HCT116 (cell line): ENCODE measurements around the gene TNNT2.

ENCODE experiments used
- EZH2 ChIP-seq: fragments of 200-600 bp; sonication (generic); IDR thresholded peaks from 2 replicates; pipeline ENCODE4 v1.6.1; 2017; ENCODE audit warnings: antibody characterized with exemption, mixed run types
- POLR2AphosphoS5 ChIP-seq: IDR thresholded peaks from 2 replicates; pipeline ENCODE4 v1.6.1; 2011; ENCODE audit warnings: mild to moderate bottlenecking, low read depth, low read length, moderate library complexity
- RAD21 ChIP-seq: IDR thresholded peaks from 2 replicates; pipeline ENCODE4 v1.6.1; 2012; ENCODE audit warnings: low read depth, mild to moderate bottlenecking
- ZNF274 ChIP-seq: fragments of 200-500 bp; sonication (Bioruptor generic); IDR thresholded peaks from 2 replicates; pipeline ENCODE4 v1.6.1; 2014; ENCODE audit warnings: mild to moderate bottlenecking, low read depth, low read length, inconsistent platforms
- TF ChIP-seq, protein P1 (sequence below), 3 experiments: fragments of 200-600 bp in 1 of 3; sonication (generic) in 1 of 3; IDR thresholded peaks in 2 of 3; conservative IDR thresholded peaks in 1 of 3; 2 replicates each; pipeline ENCODE4 v1.5.1; 2012 to 2017; ENCODE audit warnings: low read depth in 2 of 3, low read length in 2 of 3, antibody characterized with exemption in 1 of 3, borderline replicate concordance in 1 of 3, control low read depth in 1 of 3, mild to moderate bottlenecking in 1 of 3, mixed read lengths in 1 of 3, mixed run types in 1 of 3, moderate library complexity in 1 of 3; ENCODE audit not compliant: insufficient read depth in 1 of 3

- TF ChIP-seq, protein P1, sequence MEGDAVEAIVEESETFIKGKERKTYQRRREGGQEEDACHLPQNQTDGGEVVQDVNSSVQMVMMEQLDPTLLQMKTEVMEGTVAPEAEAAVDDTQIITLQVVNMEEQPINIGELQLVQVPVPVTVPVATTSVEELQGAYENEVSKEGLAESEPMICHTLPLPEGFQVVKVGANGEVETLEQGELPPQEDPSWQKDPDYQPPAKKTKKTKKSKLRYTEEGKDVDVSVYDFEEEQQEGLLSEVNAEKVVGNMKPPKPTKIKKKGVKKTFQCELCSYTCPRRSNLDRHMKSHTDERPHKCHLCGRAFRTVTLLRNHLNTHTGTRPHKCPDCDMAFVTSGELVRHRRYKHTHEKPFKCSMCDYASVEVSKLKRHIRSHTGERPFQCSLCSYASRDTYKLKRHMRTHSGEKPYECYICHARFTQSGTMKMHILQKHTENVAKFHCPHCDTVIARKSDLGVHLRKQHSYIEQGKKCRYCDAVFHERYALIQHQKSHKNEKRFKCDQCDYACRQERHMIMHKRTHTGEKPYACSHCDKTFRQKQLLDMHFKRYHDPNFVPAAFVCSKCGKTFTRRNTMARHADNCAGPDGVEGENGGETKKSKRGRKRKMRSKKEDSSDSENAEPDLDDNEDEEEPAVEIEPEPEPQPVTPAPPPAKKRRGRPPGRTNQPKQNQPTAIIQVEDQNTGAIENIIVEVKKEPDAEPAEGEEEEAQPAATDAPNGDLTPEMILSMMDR (IDR thresholded peaks at IDR 0.05 in 2 of 3, conservative IDR thresholded peaks at IDR 0.05 in 1 of 3; ENCODE audit: borderline replicate concordance in 1 of 3, insufficient read depth in 1 of 3, low read depth in 2 of 3, low read length in 2 of 3): no peak
- TF ChIP-seq ZNF274 (no peak), POLR2AphosphoS5 (no peak), EZH2 (no peak), RAD21 (no peak)
Measured at GRCh38 chr1:201357211-201357610, 20.3 kb downstream of the TNNT2 start.
